ENCODE data around the gene GET4.
"Not testable (repeated sequence)": the region's sequence is repeated elsewhere in the genome, so short reads cannot be mapped to it uniquely, and the experiment has no call there.

GET4 gene

GRCh38 chr7:901388-902154, 25.2 kb downstream of the GET4 start:
- DNase-seq: peak; percentile 90

GRCh38 chr7:902996-903395, 26.6 kb downstream of the GET4 start:
- no peak for DNase-seq

- DNase-seq: no peak
Observed at GRCh38 chr7:903921-904755, 27.8 kb downstream of the GET4 start.

- DNase-seq: no peak
Observed at GRCh38 chr7:904847-905246, 28.5 kb downstream of the GET4 start.

- no peak for DNase-seq
Observed at GRCh38 chr7:906776-907157, 30.4 kb downstream of the GET4 start.

GRCh38 chr7:907158-907980, 31.0 kb downstream of the GET4 start:
- no peak for DNase-seq

GRCh38 chr7:908159-908581, 31.8 kb downstream of the GET4 start:
- DNase-seq: no peak

- DNase-seq: not testable (repeated sequence)
Observed at GRCh38 chr7:908591-909357, 32.4 kb downstream of the GET4 start.

GRCh38 chr7:909358-910329, 33.3 kb downstream of the GET4 start:
- no peak for DNase-seq

GRCh38 chr7:910441-910861, 34.1 kb downstream of the GET4 start:
- DNase-seq: no peak

- DNase-seq: no peak
Observed at GRCh38 chr7:910931-911431, 34.6 kb downstream of the GET4 start.

GRCh38 chr7:911791-912480, 35.6 kb downstream of the GET4 start:
- DNase-seq: no peak

GRCh38 chr7:913736-914520, 37.6 kb downstream of the GET4 start:
- DNase-seq: peak; percentile 17

- no peak for DNase-seq
Observed at GRCh38 chr7:914521-915194, 38.3 kb downstream of the GET4 start.

- no peak for DNase-seq
Observed at GRCh38 chr7:915291-916218, 39.2 kb downstream of the GET4 start.

GRCh38 chr7:916291-916941, 40.1 kb downstream of the GET4 start:
- DNase-seq: no peak
